ENCODE measurements around the gene AREL1. TPM values are rescaled to one million over a fixed set of nuclear protein-coding genes. Genes with fewer than 3 reads are reported as not detected.

Gene AREL1
- total RNA-seq, 1 experiment from 2014 or later, result 27.7 TPM

DNA sequence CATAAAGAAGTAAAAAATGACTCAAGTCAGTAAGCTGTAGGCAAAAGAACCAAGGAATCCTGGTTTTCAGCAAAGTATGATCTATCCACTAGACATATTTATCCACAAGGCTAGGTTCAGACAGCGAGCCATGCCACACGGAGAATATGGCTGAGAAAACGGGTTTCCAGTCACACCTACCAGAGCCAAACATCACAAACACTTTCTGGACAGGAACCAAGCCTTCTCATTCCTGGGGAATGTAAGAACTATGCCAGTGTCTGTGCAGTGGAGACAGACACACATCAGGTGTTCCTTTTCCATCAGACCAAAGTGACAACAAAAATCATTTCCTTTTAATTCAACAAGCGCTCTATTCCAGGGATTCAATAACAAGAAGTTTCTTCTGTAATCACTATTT lies 41.1 kb downstream of the AREL1 start:
- DNase-seq (ENCODE audit: unreplicated experiment), result peak; percentile 84
- ChIA-PET POLR2A (interaction anchor here (0.7 to 1.3 kb wide), 4 partner anchors 10 to 102 kb away, joined by 3 to 4 read pairs (median 3); no protein-coding TSS in a partner anchor), CTCF (interaction anchor here (0.6 to 0.8 kb wide), 4 partner anchors 22 to 391 kb away, joined by 3 read pairs; no protein-coding TSS in a partner anchor)
- Mint-ChIP-seq H3K4me3 (ENCODE audit: unreplicated experiment) (peak overlapping the region; percentile 20), H3K4me1 (ENCODE audit: insufficient read depth, unreplicated experiment) (peaks cover 22% of the 10 kb centered on the region), H3K27me3 (ENCODE audit: insufficient read depth, unreplicated experiment) (no peaks in the 10 kb centered on the region), H3K27ac (ENCODE audit: low read depth, unreplicated experiment) (peak overlapping the region; percentile 11), H3K36me3 (ENCODE audit: insufficient read depth, unreplicated experiment) (peaks cover 82% of the 10 kb centered on the region), H3K9me3 (ENCODE audit: unreplicated experiment) (no peaks in the 10 kb centered on the region)
- intact Hi-C loops (cut with micrococcal nuclease), result loop anchor here (5.0 kb wide), 1 partner anchor 64 kb away; no protein-coding TSS in a partner anchor
- TF ChIP-seq, protein P1, sequence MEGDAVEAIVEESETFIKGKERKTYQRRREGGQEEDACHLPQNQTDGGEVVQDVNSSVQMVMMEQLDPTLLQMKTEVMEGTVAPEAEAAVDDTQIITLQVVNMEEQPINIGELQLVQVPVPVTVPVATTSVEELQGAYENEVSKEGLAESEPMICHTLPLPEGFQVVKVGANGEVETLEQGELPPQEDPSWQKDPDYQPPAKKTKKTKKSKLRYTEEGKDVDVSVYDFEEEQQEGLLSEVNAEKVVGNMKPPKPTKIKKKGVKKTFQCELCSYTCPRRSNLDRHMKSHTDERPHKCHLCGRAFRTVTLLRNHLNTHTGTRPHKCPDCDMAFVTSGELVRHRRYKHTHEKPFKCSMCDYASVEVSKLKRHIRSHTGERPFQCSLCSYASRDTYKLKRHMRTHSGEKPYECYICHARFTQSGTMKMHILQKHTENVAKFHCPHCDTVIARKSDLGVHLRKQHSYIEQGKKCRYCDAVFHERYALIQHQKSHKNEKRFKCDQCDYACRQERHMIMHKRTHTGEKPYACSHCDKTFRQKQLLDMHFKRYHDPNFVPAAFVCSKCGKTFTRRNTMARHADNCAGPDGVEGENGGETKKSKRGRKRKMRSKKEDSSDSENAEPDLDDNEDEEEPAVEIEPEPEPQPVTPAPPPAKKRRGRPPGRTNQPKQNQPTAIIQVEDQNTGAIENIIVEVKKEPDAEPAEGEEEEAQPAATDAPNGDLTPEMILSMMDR (IDR thresholded peaks at IDR 0.05; ENCODE audit: unreplicated experiment), result no peak
- BruUV-seq (replicated peaks), result no TSS peak

DNA sequence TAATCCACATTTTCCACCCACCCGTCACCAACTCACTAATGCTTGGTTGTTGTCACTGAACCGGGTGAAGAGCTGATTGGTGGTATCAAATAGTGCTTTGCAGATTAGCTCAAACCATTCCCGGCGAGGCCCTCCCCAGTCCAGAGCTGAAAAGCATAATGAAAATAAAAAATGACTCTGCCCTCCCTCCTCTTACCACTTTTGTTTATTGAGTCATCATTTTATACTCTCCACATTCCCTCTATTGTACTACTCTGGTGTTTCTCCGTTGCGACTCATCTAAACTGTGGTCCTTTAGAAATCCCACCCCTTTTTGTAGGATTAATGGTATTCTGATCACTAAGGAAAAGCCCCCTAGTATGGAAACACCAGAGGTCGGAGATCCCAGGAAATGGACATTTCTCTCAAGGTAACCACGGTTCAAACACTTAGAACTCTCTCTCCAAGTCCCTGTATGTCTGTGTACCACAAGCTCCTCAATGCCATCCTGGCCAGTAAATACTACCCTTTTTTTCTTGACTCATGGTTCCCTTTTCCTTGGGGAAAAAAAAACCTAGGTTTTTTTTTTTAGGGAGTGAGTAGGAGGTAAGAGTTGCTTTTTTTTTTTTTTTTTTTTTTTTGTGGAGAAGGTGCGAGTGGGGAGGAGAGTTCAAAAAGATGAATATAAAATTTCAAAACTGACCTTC lies 42.0 kb downstream of the AREL1 start:
- ChIA-PET POLR2A (interaction anchor here (0.6 to 1.3 kb wide), 5 partner anchors 9 to 1233 kb away, joined by 3 to 4 read pairs (median 3); no protein-coding TSS in a partner anchor), CTCF (interaction anchor here (0.7 to 1.6 kb wide), 3 partner anchors 9 to 392 kb away, joined by 3 to 4 read pairs (median 3); no protein-coding TSS in a partner anchor)
- Mint-ChIP-seq H3K27ac (ENCODE audit: low read depth, unreplicated experiment) (no peak overlapping the region), H3K4me3 (ENCODE audit: unreplicated experiment) (no peak overlapping the region), H3K9me3 (ENCODE audit: unreplicated experiment) (no peaks in the 10 kb centered on the region), H3K36me3 (ENCODE audit: insufficient read depth, unreplicated experiment) (peaks cover 81% of the 10 kb centered on the region), H3K4me1 (ENCODE audit: insufficient read depth, unreplicated experiment) (peaks cover 16% of the 10 kb centered on the region), H3K27me3 (ENCODE audit: insufficient read depth, unreplicated experiment) (no peaks in the 10 kb centered on the region)
- TF ChIP-seq, protein P1 (IDR thresholded peaks at IDR 0.05; ENCODE audit: unreplicated experiment), result no peak
- no peak for DNase-seq (ENCODE audit: unreplicated experiment)
- intact Hi-C loops (cut with micrococcal nuclease), result loop anchor here (5.0 kb wide), 1 partner anchor 64 kb away; no protein-coding TSS in a partner anchor
- BruUV-seq (replicated peaks), result no TSS peak

DNA sequence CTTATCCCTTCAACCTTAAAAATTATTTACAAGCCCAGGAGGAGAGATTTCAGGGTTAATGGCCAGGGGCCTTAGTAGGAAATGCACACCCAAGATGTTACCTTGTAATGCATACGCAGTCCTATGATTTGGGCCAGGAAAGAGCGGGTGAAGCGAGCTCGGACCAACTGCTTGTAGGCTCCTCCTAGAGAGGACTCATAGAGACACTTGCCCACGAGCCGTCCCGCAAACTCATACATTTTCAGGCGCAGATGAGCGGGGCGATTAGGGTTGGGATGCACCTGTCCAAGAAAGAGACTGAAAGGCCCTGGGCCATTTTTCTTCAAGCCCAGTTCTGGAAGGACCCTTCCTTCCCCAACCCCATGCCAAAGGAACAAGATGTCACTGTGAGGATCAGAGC lies 43.0 kb downstream of the AREL1 start:
- intact Hi-C loops (cut with micrococcal nuclease), result loop anchor here (5.0 kb wide), 1 partner anchor 63 kb away; no protein-coding TSS in a partner anchor
- H3K9me3 Mint-ChIP-seq (ENCODE audit: unreplicated experiment), result no peaks in the 10 kb centered on the region
- H3K36me3 Mint-ChIP-seq (ENCODE audit: insufficient read depth, unreplicated experiment), result peaks cover 81% of the 10 kb centered on the region
- BruUV-seq (replicated peaks), result no TSS peak
- H3K27me3 Mint-ChIP-seq (ENCODE audit: insufficient read depth, unreplicated experiment), result no peaks in the 10 kb centered on the region
- H3K4me3 Mint-ChIP-seq (ENCODE audit: unreplicated experiment), result no peak overlapping the region
- no peak overlapping the region for H3K27ac Mint-ChIP-seq (ENCODE audit: low read depth, unreplicated experiment)
- TF ChIP-seq, protein P1 (IDR thresholded peaks at IDR 0.05; ENCODE audit: unreplicated experiment), result no peak
- POLR2A ChIA-PET, result no interaction called here
- peaks cover 16% of the 10 kb centered on the region for H3K4me1 Mint-ChIP-seq (ENCODE audit: insufficient read depth, unreplicated experiment)
- DNase-seq (ENCODE audit: unreplicated experiment), result no peak
- CTCF ChIA-PET, result interaction anchor here (1.6 kb wide), 1 partner anchor 8 kb away, joined by 4 read pairs; no protein-coding TSS in a partner anchor

DNA sequence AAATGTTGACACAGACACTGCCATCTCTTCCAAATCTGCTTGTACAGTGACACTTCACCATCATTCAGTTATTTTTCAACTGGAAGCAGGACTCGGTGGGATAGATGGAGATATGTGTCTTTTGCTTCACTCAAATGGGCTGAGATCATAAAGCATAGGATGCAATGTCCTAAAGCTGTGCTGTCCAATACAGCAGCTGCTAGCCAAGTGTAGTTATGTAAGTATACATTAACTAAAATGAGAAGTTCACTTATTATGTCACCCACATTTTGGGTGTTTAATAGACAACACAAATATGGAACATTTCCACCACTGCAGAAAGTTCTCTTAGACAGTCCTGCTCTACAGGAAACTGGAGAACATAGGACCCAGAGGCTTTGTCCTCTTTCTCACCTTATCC lies 43.6 kb downstream of the AREL1 start:
- Mint-ChIP-seq H3K9me3 (ENCODE audit: unreplicated experiment) (no peaks in the 10 kb centered on the region), H3K4me3 (ENCODE audit: unreplicated experiment) (no peak overlapping the region), H3K36me3 (ENCODE audit: insufficient read depth, unreplicated experiment) (peaks cover 82% of the 10 kb centered on the region), H3K27ac (ENCODE audit: low read depth, unreplicated experiment) (no peak overlapping the region), H3K27me3 (ENCODE audit: insufficient read depth, unreplicated experiment) (no peaks in the 10 kb centered on the region), H3K4me1 (ENCODE audit: insufficient read depth, unreplicated experiment) (peaks cover 16% of the 10 kb centered on the region)
- no TSS peak for BruUV-seq (replicated peaks)
- intact Hi-C loops (cut with micrococcal nuclease), result no loop called here
- POLR2A ChIA-PET, result no interaction called here
- DNase-seq (ENCODE audit: unreplicated experiment), result no peak
- TF ChIP-seq, protein P1 (IDR thresholded peaks at IDR 0.05; ENCODE audit: unreplicated experiment), result no peak
- CTCF ChIA-PET, result interaction anchor here (0.7 kb wide), 1 partner anchor 60 kb away, joined by 3 read pairs; no protein-coding TSS in a partner anchor

All from MCF 10A (cell line).